K562 (cell line): ENCODE results near the gene BDP1. TPM values are rescaled to one million over a fixed set of nuclear protein-coding genes. Genes with fewer than 3 reads are reported as not detected.

Experiments used
- CHD4 ChIP-seq: fragments of 200-600 bp; sonication (generic); IDR thresholded peaks from 3 replicates; pipeline ENCODE4 v1.6.1; 2012; ENCODE audit warnings: low read depth, mild to moderate bottlenecking, mixed read lengths, low read length, inconsistent platforms; ENCODE audit not compliant: insufficient read depth, insufficient replicate concordance, poor library complexity, severe bottlenecking
- FOXM1 ChIP-seq, 2 experiments: fragments of 450-650 bp in 1 of 2; sonication (generic) in 1 of 2; formaldehyde crosslinking in 1 of 2; IDR thresholded peaks; 2 replicates each; pipeline versions ENCODE4 v1.6.1 to v1.9.0; 2017 to 2022; ENCODE audit warnings: low read depth in 2 of 2, mild to moderate bottlenecking in 2 of 2, missing genetic modification reagents in 1 of 2, moderate library complexity in 1 of 2
- NKRF ChIP-seq: fragments of 450-650 bp; IDR thresholded peaks from 2 replicates; pipeline ENCODE4 v1.6.1; 2016; ENCODE audit warnings: borderline replicate concordance
- PHF8 ChIP-seq: fragments of 200-600 bp; sonication (generic); IDR thresholded peaks from 2 replicates; pipeline ENCODE4 v1.6.1; 2012; ENCODE audit warnings: mixed run types, mild to moderate bottlenecking, inconsistent platforms, low read length, moderate library complexity, borderline replicate concordance
- RBBP5 ChIP-seq: fragments of 200-600 bp; sonication (generic); IDR thresholded peaks from 2 replicates; pipeline ENCODE4 v1.6.1; 2012; ENCODE audit warnings: borderline replicate concordance, mild to moderate bottlenecking, low read length, control low read depth, inconsistent platforms; ENCODE audit not compliant: insufficient read depth, poor library complexity, severe bottlenecking
- ZHX1 ChIP-seq: fragments of 150-350 bp; conservative IDR thresholded peaks from 2 replicates; pipeline ENCODE4 v1.6.1; 2014; ENCODE audit warnings: low read length
- polyA plus RNA-seq, 8 experiments: library from polyadenylated mRNA; depleted of rRNA in 4 of 8; stranded (reverse) in 5 of 8; unstranded in 3 of 8; fragments of >200 nt; fragmentation: Nextera tagmentation in 2 of 8; fragmentation: Illumina TruSeq in 1 of 8; extraction: Ambion mirVana in 2 of 8; extraction: Trizol in 1 of 8; gene quantifications; 2 replicates each; pipeline versions ENCODE4 v1.2.1 to v1.2.3, GENCODE V29; 2011 to 2014; ENCODE audit warnings: inconsistent platforms in 1 of 8, missing spikeins in 1 of 8
- total RNA-seq, 7 experiments: library from RNA; depleted of rRNA in 6 of 7; stranded (reverse); fragments of >200 nt in 6 of 7; fragmentation: Illumina TruSeq in 2 of 7; extraction: Trizol in 2 of 7; gene quantifications; 2 replicates each; pipeline versions ENCODE4 v1.2.1 to v1.2.3, GENCODE V29; 2011 to 2021; ENCODE audit warnings: low replicate concordance in 1 of 7
- TF ChIP-seq, protein P1 (sequence below): fragments of 450-650 bp; IDR thresholded peaks from 2 replicates; pipeline ENCODE4 v1.6.1; 2016

The BDP1 gene
- total and polyA plus RNA-seq, 9 of the 15 experiments (the other 6 are each of a cell fraction or from before 2014, with no cell fraction given): 6.9 to 47.3 (median 23.9) TPM

DNA sequence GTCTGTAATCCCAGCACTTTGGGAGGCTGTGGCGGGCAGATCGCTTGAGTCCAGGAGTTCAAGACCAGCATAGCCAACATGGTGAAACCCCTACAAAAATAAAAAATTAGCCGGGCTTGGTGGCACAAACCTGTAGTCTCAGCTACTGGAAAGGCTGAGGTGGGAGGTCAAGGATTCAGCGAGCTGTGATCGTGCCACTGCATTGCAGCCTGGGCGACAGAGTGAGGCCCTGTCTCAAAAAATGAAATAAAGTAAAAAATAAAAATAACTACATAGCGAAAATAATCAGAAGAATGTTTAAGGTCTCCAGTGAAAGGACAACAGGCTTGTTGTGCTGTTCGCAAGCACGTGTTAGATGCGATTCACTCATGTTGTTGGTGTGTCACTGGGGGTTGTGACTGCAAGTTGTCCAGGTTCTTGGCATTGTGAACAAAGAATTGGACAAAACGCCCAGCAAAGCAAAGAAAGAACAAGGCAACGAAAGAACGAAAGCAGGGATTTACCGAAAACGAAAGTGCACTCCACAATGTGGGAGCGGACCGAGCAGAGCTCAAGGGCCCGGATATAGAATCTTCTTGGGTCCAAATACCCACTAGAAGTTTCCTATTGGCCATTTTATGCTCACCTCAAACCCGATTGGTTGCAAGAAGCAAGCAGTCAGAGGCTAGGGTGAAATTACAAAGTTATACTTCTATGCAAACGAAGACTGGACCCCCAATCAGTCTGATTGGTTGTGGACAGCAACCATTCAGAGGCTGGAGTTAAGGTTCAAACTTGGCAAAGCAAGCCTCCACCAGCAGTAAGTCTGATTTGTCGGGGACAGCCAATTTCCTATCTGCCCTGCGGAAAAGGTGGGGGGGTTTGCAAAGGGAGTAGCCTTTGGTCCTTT, 130.8 kb downstream of the BDP1 start (continued):
- 0 out of 2 replicates have a peak, but pooled peaks have one; percentile 34 for TF ChIP-seq ZHX1
- peak; percentile 60; the same call in 1 of the 2 replicates for TF ChIP-seq NKRF
- peak; percentile 54; the same call in 1 of the 2 replicates for TF ChIP-seq PHF8
- peak; percentile 77 for TF ChIP-seq RBBP5
- TF ChIP-seq CHD4: no peak
- TF ChIP-seq, protein P1, sequence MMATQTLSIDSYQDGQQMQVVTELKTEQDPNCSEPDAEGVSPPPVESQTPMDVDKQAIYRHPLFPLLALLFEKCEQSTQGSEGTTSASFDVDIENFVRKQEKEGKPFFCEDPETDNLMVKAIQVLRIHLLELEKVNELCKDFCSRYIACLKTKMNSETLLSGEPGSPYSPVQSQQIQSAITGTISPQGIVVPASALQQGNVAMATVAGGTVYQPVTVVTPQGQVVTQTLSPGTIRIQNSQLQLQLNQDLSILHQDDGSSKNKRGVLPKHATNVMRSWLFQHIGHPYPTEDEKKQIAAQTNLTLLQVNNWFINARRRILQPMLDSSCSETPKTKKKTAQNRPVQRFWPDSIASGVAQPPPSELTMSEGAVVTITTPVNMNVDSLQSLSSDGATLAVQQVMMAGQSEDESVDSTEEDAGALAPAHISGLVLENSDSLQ: peak; percentile 38; the same call in 1 of the 2 replicates
- TF ChIP-seq FOXM1 (IDR thresholded peaks at IDR 0.05; ENCODE audit: low read depth): peak; percentile 70
- no peak for TF ChIP-seq FOXM1 (CRISPR knock-in tag; IDR thresholded peaks at IDR 0.05; ENCODE audit: low read depth)
